PC-3 (cell line): ENCODE data around the gene RBMS3. TPM values are rescaled to one million over a fixed set of nuclear protein-coding genes. Genes with fewer than 3 reads are reported as not detected.

Source experiments
- ATAC-seq: fragments of 200-7000 bp; cut with Tn5 transposase; 2 replicates; pipeline ENCODE4 v1.9.1; 2020; ENCODE audit warnings: mild to moderate bottlenecking, moderate library complexity
- BruUV-seq: library from RNA; stranded (reverse); fragments of 400-500 nt; replicated peaks from 2 replicates; lab custom pipeline; 2021; lab: Mats Ljungman, UMichigan
- CTCF ChIA-PET: fragments of 300-600 bp; sonication (Branson Sonifier 250); formaldehyde crosslinking; loops from one replicate; lab custom pipeline; 2022; ENCODE audit warnings: antibody characterized with exemption; lab: Charles Lee
- POLR2A ChIA-PET: fragments of 300-600 bp; sonication (Branson Sonifier 250); formaldehyde crosslinking; loops from one replicate; lab custom pipeline; 2022; ENCODE audit warnings: antibody characterized with exemption; ENCODE audit not compliant: unreplicated experiment; lab: Charles Lee
- DNase-seq: peaks from one replicate; pipeline ENCODE4 v3.0.0-alpha.2; 2015
- H2AFZ ChIP-seq: fragments of 300-600 bp; sonication (generic); 2 replicates; pipeline ENCODE4 v1.6.0; 2016; ENCODE audit warnings: antibody characterized with exemption, low read length
- H3F3A ChIP-seq: fragments of 300-600 bp; sonication (generic); one replicate; pipeline ENCODE4 v1.6.0; 2017; ENCODE audit warnings: antibody characterized with exemption, low read length, control low read depth, mild to moderate bottlenecking; ENCODE audit not compliant: unreplicated experiment
- H3K27ac ChIP-seq: fragments of 300-600 bp; sonication (generic); 2 replicates; pipeline ENCODE4 v1.5.1; 2016; ENCODE audit warnings: mild to moderate bottlenecking, low read length
- H3K27me3 ChIP-seq: fragments of 300-600 bp; sonication (generic); 2 replicates; pipeline ENCODE4 v1.6.1; 2016; ENCODE audit warnings: low read length, mixed read lengths
- H3K36me3 ChIP-seq: fragments of 300-600 bp; sonication (generic); 2 replicates; pipeline ENCODE4 v1.6.1; 2016; ENCODE audit warnings: low read depth, mixed run types, low read length, mixed read lengths
- H3K4me1 ChIP-seq: fragments of 300-600 bp; sonication (generic); 2 replicates; pipeline ENCODE4 v1.5.1; 2016; ENCODE audit warnings: low read length; ENCODE audit not compliant: insufficient read depth
- H3K4me2 ChIP-seq: fragments of 300-600 bp; sonication (generic); 2 replicates; pipeline ENCODE4 v1.6.0; 2016; ENCODE audit warnings: low read length
- H3K4me3 ChIP-seq: fragments of 300-600 bp; sonication (generic); 2 replicates; pipeline ENCODE4 v1.5.1; 2016; ENCODE audit warnings: mild to moderate bottlenecking, low read length, mixed read lengths
- H3K79me2 ChIP-seq: fragments of 300-600 bp; sonication (generic); 2 replicates; pipeline ENCODE4 v1.6.1; 2017; ENCODE audit warnings: low read length, mixed read lengths
- H3K9ac ChIP-seq: fragments of 300-600 bp; sonication (generic); 2 replicates; pipeline ENCODE4 v1.6.0; 2016; ENCODE audit warnings: mild to moderate bottlenecking, low read length
- H3K9me2 ChIP-seq: fragments of 300-600 bp; sonication (generic); replicated peaks from 2 replicates; pipeline ENCODE4 v1.6.1; 2016; ENCODE audit warnings: mixed run types, low read length, mixed read lengths
- H3K9me3 ChIP-seq: fragments of 300-600 bp; sonication (generic); 2 replicates; pipeline ENCODE4 v1.6.1; 2016; ENCODE audit warnings: low read length, mixed read lengths
- H4K20me1 ChIP-seq: fragments of 300-600 bp; sonication (generic); 2 replicates; pipeline ENCODE4 v1.6.1; 2016; ENCODE audit warnings: low read length, mixed read lengths
- EZH2 ChIP-seq: fragments of 300-600 bp; sonication (generic); IDR thresholded peaks from one replicate; pipeline ENCODE4 v1.6.1; 2017; ENCODE audit warnings: antibody characterized with exemption, mild to moderate bottlenecking, low read length; ENCODE audit not compliant: unreplicated experiment
- EZH2phosphoT487 ChIP-seq: fragments of 300-600 bp; sonication (generic); IDR thresholded peaks from 2 replicates; pipeline ENCODE4 v1.6.1; 2018; ENCODE audit warnings: mild to moderate bottlenecking, antibody characterized with exemption, low read length, borderline replicate concordance
- intact Hi-C: fragments of 100-400 bp; cut with micrococcal nuclease; formaldehyde crosslinking; loops from 2 replicates; pipeline ENCODE4 v1.9.0; 2023
- total RNA-seq: library from RNA; depleted of rRNA; stranded (reverse); fragments of >200 nt; gene quantifications from 2 replicates; pipeline ENCODE4 v1.2.3, GENCODE V29; 2014
- TF ChIP-seq, protein P1 (sequence below): fragments of 300-600 bp; sonication (generic); conservative IDR thresholded peaks from 2 replicates; pipeline ENCODE4 v1.5.1; 2017; ENCODE audit warnings: antibody characterized with exemption, low read depth, mild to moderate bottlenecking, low read length

Gene RBMS3
- total RNA-seq, 1 experiment from 2014 or later, result 5.4 TPM

DNA sequence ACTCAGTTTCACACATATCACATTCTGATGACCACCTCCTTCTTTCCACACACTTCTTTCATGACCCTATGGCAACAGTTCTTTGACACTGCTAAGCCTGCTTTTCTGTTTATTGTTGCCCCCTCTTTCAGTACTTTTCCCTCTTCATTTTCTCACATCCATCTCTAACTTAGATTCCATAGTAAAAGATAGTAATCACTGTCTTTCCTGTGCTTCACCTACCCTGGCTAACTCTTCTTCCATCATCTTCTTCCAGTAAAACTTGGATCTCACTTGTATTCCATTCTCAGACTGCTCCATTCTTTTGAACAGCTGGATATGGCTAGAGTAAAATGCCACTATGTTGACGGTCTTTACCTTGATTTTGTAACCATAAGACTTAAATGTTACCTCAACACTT, 692.9 kb downstream of the RBMS3 start:
- no peaks in the 10 kb centered on the region for H3F3A ChIP-seq
- H3K36me3 ChIP-seq, result no peaks in the 10 kb centered on the region
- DNase-seq (no peak), ATAC-seq (no peak)
- no peaks in the 10 kb centered on the region for H3K9me3 ChIP-seq
- intact Hi-C loops, result no loop called here
- no peak overlapping the region for H3K4me3 ChIP-seq
- H3K4me2 ChIP-seq, result no peak overlapping the region
- no TSS peak for BruUV-seq
- H3K27me3 ChIP-seq, result no peaks in the 10 kb centered on the region
- ChIA-PET POLR2A (no interaction called here), CTCF (no interaction called here)
- no peaks in the 10 kb centered on the region for H3K4me1 ChIP-seq
- no peak for TF ChIP-seq EZH2
- TF ChIP-seq EZH2phosphoT487, result no peak
- TF ChIP-seq, protein P1, sequence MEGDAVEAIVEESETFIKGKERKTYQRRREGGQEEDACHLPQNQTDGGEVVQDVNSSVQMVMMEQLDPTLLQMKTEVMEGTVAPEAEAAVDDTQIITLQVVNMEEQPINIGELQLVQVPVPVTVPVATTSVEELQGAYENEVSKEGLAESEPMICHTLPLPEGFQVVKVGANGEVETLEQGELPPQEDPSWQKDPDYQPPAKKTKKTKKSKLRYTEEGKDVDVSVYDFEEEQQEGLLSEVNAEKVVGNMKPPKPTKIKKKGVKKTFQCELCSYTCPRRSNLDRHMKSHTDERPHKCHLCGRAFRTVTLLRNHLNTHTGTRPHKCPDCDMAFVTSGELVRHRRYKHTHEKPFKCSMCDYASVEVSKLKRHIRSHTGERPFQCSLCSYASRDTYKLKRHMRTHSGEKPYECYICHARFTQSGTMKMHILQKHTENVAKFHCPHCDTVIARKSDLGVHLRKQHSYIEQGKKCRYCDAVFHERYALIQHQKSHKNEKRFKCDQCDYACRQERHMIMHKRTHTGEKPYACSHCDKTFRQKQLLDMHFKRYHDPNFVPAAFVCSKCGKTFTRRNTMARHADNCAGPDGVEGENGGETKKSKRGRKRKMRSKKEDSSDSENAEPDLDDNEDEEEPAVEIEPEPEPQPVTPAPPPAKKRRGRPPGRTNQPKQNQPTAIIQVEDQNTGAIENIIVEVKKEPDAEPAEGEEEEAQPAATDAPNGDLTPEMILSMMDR, result no peak
- no peaks in the 10 kb centered on the region for H3K9me2 ChIP-seq
- no peak overlapping the region for H3K9ac ChIP-seq
- no peaks in the 10 kb centered on the region for H4K20me1 ChIP-seq
- no peak overlapping the region for H2AFZ ChIP-seq
- no peaks in the 10 kb centered on the region for H3K79me2 ChIP-seq
- H3K27ac ChIP-seq, result no peak overlapping the region

DNA sequence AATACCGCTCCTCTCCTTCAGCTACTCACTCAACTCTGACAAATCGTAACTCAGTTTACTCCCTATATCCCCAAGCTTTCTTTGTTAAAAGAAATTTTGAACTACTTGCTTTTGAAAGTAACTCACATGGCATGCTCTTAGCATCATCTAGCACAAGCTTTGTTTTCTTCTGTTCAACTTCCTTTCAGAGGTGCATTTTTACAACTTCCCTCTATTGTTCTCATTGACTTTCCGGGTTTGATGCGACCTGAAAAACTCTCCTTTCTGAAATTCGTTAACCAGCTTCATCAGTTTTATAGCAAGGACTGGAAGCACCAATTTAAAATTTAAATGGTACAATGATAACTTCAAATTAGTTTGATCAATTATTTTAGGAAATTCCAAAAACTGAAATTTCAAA, 696.0 kb downstream of the RBMS3 start:
- no peak overlapping the region for H2AFZ ChIP-seq
- no peak overlapping the region for H3K9ac ChIP-seq
- H3K9me2 ChIP-seq, result no peaks in the 10 kb centered on the region
- no peaks in the 10 kb centered on the region for H3K4me1 ChIP-seq
- no peaks in the 10 kb centered on the region for H4K20me1 ChIP-seq
- no peaks in the 10 kb centered on the region for H3K36me3 ChIP-seq
- no peak overlapping the region for H3K4me3 ChIP-seq
- H3K4me2 ChIP-seq, result no peak overlapping the region
- ATAC-seq (no peak), DNase-seq (no peak)
- CTCF ChIA-PET, result no interaction called here
- no peaks in the 10 kb centered on the region for H3K79me2 ChIP-seq
- intact Hi-C loops, result no loop called here
- POLR2A ChIA-PET, result no interaction called here
- no TSS peak for BruUV-seq
- no peak overlapping the region for H3K27ac ChIP-seq
- H3K27me3 ChIP-seq, result no peaks in the 10 kb centered on the region
- TF ChIP-seq, protein P1, result no peak
- TF ChIP-seq EZH2phosphoT487 (no peak), EZH2 (no peak)
- no peaks in the 10 kb centered on the region for H3F3A ChIP-seq
- no peaks in the 10 kb centered on the region for H3K9me3 ChIP-seq

DNA sequence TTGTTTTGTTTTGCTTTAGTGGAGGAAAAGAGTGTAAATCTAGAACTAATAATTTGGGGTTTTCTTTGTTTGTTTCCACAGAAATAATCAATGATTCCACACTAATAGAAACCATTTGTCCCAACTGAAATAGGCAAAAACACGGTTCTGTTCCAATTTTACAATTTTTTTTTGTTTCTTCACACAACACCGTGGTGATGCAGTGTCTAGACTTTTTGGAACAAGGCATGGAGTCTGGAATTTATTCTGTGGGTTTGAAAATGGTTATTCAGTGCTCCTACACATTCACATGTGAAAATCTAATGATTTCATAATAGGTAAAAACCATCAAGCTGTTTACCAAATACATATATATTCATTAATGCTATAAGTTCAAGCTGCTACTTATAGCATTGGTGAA, 696.5 kb downstream of the RBMS3 start:
- CTCF ChIA-PET, result no interaction called here

More for the DNA sequence above, 696.5 kb downstream of the RBMS3 start:
- H3K9ac ChIP-seq, result no peak overlapping the region
- no peaks in the 10 kb centered on the region for H3K27me3 ChIP-seq
- H3K4me2 ChIP-seq, result no peak overlapping the region
- H3K9me2 ChIP-seq, result no peaks in the 10 kb centered on the region
- no peak for DNase-seq
- no peaks in the 10 kb centered on the region for H3K9me3 ChIP-seq
- no peak overlapping the region for H3K4me3 ChIP-seq
- no peaks in the 10 kb centered on the region for H3K4me1 ChIP-seq
- no peak overlapping the region for H3K27ac ChIP-seq
- POLR2A ChIA-PET, result no interaction called here
- no peaks in the 10 kb centered on the region for H3F3A ChIP-seq
- TF ChIP-seq, protein P1, result no peak
- TF ChIP-seq EZH2phosphoT487 (no peak), EZH2 (no peak)
- no peaks in the 10 kb centered on the region for H3K79me2 ChIP-seq
- intact Hi-C loops, result no loop called here
- no peak overlapping the region for H2AFZ ChIP-seq
- no peak for ATAC-seq
- H4K20me1 ChIP-seq, result no peaks in the 10 kb centered on the region
- BruUV-seq, result no TSS peak
- H3K36me3 ChIP-seq, result no peaks in the 10 kb centered on the region
